ENCODE measurements around the gene MBLAC2.

- TF ChIP-seq CTCF (IDR thresholded peaks at IDR 0.05), result no peak
- no peak for TF ChIP-seq POLR2A (IDR thresholded peaks at IDR 0.05)
Measured at GRCh38 chr5:90488791-90489190, 14.2 kb upstream of the MBLAC2 start.

Data from body of pancreas (tissue), 4 donors.